Measurements from ENCODE around the gene FAM168A.
A peak's percentile ranks its signal among the peaks of the same experiment; 100 is the strongest.

The FAM168A gene

DNA sequence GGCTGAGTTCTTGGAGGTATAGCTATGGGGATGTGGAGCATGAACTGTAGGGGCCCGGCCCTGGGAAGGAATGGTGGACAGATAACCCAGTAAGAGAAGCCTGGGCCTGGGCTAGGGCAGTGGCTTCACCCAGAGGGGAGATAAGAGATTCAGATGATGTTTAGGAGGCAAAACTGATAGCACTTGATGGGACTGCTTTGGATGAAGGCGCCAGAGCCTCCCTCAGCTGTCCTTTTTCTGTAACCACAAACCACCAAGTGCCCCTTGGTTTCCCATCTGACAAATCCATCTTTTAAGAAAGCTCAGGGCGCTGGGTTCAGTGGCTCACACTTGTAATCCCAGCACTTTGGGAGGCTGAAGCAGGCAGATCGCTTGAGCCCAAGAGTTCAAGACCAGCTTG is 198.3 kb downstream of the FAM168A start:
- no peak for DNase-seq (ENCODE audit: low read depth)

DNA sequence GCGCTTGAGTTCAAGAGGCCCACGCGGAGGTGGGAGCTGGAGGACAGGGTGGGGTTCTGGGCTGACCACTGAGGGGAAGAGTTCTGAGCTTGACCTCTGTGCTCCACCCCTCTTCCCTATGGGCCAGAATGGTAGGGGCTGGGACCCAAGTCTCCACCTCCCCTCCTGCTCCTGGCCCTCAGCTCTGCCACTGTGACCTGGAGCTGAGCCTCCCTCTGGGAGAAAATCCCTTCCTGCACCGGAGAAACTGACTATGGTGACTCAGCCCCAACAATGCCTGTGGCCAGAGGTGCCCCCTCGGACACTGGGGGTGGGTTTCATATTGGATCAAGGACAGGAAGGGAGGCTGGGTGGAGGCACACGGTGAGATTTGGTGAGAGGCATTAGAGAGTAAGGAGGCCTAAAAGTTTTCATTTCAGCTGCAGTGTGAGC is 198.7 kb downstream of the FAM168A start:
- no peak for DNase-seq (ENCODE audit: low read depth)

DNA sequence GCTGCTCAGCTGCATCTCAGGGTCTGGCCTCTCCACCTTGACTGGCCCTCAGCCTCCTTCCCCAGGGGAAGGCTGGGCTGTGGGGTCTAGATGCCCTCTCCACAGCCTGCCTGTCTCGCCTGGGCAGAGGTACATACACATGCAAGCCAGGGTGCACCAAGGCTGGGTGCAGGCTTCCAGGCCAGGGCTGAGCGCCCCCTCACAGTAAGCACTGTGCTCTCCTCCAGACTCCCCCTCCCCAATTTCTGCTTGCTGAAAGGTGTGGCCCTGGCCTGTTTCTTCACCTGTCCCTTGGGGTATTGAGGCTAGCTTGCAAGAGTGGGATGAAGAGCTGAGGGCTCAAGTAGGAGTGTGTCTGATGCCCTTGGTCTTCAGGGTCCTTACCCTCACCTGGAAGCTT is 199.2 kb downstream of the FAM168A start:
- DNase-seq (ENCODE audit: low read depth), result no peak

DNA sequence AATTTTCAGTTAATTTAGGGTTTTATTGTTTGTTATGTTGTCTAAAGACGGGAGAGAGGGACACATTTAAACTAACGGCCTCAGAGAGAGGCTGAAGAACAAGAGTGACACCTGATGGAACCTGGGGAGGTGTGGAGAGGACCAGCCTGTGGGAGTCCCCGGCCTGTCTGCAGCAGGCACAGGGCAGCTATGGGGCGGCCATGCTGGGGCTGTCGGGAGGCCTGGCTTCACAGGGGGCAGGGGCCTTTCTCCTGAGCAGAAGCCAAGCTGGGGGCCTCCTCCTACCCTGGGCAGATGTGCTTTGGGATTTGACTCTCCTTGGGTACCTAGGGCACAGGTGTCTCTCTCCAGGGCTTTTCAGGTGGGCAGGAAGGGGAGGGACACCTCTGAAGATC is 199.8 kb downstream of the FAM168A start:
- no peak for DNase-seq (ENCODE audit: low read depth)

DNA sequence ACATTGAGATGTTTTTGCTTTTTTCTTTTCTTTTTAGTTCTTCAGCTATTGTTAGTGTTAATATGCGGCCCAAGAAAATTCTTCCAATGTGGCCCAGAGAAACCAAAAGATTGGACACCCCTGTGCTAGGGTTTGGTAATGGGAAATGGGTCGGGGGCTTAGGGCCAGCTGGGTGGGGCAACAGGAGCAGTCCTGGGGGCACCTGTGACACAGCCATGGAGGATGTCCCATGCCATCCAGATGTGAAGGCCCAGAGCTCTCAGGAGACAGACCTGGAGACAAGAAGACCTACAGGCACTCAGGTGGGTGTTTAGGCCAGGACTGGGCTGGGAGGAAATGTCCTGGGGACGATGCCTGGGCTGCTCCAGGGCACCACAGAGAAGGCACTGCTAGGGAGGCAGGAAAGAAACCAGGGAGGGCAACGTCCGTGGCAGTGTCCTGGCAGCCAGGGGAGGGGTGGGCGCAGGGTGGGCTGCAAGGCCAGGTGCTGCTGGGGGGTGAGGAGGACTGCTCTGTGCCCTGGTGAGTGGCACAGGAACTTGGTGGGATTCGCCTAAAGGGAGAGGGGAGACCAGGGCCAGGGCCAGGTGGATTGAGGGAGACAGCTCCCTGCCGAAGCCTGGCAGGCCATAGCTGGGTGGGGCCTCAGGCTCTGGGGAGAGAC is 200.3 kb downstream of the FAM168A start:
- no peak for DNase-seq (ENCODE audit: low read depth)

DNA sequence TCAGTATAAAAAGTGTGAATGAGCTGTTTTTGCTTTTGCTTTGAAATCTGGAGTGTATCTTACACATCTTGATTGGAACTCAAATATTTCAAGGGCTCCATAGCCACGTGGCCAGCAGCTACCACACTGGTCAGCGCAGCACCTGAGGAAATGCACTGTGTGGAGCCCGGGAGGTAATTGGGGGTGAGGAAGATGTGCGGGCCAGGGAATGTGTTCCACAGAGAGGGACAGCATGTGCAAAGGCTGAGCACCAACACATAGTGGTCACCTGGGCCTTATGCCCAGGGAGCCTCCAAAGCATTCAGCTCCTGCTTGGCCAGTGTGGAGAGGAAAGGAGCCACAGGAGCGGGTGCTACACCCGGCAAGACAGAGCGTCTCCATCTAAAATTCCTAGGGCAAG is 200.9 kb downstream of the FAM168A start:
- DNase-seq (ENCODE audit: low read depth), result no peak

DNA sequence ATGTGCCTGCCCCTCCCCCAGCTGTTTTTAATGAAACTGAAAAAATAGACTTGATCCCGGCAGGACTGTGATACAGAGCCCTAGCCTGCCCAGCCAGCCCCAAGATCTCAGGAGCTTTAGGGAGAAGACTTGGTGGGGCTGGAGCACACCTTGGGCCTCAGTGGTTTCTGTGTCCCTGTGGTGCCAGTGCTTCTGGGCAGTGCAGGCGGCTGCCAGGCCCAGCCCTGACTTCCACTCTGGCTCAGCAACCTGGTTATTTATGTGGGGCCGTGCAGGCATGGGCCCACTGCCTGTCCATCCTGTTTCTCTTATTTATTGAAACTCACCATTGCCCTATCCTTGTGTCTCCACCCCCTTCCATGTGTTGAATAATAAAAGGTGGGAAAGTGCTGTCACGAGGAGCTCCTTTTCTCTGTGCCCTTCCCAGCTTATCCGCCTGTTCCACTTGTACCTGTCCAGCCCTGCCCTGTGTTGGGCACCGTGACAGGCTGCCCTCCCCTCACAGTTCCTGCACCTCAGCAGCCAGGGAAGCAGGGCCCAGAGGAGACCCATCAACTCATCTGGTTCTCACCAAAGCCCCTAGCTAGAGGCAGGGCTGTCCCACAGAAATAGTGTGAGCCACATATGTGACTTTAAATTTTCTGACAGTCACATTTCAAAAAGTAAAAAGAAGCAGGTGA is 201.5 kb downstream of the FAM168A start:
- DNase-seq (ENCODE audit: low read depth), result no peak

DNA sequence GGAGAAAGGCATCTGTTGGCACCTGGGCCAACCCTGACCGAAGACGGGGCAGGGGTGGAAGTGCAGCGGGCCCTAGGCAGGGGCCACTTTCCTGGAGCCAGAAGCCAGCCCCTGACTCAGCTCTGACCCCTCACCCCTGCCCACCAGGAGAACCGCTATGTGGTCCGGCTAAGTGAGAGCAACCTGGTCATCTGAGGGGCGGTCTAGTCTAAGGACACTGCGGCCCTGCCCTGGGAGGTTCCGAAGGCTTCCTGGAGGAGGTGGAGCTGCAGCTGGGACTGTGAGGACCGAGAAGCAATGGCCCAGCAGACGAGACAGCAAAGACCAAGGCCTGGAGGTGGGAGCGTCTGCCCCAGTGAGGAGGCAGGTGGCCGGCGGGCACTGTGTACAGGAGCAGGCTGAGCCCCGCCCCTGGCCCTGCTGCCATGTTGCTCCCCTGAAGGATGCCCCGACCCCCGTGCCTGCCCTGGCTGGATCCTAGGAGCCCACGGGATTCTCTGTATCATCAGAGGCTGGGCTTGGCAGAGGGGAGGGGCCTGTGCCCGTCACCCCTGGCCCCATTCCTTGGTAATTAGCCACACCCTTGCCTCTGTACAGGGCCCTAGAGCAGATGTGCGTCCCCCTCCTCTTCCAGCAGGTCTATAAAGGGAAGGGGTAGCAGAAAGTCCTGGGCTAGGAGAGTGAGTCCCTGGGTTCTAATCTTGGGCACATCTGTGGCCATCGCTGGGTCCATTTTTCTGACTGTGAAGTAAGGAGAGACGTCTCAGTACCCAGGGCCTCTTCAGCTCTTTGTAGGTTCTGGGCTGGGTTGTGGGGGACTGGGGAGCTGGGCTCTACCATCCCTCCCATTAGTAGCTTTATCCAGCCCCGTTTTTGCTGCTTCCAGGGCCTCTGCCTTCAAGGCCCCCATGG is 202.4 kb downstream of the FAM168A start:
- no peak for DNase-seq (ENCODE audit: low read depth)

DNA sequence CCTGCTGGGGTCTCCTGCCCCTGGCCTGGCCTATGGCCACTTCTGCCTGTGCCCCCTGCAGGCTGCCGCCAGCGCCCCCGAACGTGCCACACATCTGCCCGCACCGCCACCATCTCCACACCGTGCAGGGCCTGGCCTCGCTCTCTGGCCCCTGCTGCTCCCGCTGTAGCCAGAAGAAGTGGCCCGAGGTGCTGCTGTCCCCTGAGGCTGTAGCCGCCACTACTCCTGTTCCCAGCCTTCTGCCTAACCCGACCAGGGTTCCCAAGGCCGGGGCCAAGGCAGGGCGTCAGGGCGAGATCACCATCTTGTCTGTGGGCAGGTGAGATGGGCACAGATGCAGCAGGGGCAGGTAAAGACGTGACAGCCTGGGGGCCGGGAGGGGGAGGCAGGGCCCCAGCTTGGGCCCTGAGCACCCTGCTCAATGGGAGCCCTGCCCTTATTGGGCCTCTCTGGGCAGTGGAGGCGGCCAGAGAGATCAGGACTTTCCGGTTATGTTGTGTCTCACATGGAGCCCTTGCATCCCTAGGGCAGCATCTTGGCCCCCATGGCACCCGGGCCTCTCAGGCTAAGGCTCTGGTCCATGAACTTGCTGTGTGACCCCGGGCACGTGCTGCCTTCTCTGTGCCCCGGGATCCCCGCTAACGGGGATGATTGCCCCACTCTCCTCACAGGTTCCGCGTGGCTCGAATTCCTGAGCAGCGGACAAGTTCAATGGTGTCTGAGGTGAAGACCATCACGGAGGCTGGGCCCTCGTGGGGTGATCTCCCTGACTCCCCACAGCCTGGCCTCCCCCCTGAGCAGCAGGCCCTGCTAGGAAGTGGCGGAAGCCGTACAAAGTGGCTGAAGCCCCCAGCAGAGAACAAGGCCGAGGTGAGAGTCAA is 203.3 kb downstream of the FAM168A start:
- DNase-seq (ENCODE audit: low read depth), result no peak

DNA sequence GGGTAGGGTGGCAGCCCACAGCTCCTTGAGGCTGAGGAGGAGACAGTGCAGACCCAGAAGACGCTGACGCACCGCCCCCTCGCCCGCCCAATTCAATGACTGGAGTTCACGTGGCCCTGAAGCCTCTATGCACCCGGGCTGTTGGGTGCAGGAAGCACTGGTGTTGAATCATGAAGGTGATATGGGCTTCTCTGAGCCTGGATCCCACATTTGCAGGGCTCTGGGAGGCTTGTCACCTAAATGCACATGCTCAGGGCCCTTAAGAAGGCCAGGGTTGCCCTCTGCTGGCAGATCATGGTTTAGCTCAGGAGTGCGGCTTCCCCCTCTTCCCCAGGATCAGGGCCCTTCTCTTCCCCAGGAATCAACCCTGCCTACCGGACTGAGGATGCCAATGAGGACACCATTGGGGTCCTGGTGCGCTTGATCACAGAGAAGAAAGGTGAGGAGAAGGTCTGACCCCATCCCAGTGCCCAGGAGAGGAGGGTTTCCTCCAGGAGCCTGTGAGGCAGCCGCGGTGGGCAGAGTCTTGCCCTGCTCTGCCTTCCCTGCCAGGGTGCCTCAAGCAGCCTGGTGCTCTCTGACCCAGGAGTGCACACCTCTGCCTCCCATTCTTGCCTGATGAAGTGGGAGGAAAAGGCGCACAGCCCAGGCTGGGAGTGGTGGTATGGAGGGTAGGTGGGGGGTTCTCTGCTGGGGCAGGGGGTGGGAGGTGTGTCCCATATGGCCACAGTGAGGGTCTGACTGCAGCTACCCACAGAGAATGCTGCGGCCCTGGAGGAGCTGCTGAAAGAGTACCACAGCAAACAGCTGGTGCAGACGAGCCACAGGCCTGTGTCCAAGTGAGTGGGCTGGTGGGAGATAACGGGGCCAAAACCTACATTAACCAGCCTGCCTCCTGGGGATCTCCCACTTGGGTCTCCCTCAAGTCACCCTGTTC is 204.2 kb downstream of the FAM168A start:
- DNase-seq (ENCODE audit: low read depth), result peak; percentile 48

DNA sequence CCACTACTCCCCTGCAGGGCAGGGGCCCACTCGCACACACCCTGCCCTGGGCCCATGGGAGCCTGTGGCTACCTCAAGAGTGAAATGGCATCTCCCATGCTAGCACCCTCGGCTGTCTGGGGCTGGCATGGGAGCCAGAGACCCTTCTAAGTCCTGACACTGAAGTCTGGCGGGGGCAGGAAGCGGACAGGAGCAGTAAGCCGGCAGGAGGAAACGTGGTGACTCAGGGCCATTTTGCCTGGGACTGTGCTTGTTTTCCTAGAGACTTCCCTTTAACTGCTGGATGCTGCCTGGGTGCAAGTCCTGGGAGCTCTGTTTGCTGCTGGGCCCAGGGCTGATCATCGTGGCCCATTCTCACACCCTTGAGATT is 204.9 kb downstream of the FAM168A start:
- DNase-seq (ENCODE audit: low read depth), result no peak

DNA sequence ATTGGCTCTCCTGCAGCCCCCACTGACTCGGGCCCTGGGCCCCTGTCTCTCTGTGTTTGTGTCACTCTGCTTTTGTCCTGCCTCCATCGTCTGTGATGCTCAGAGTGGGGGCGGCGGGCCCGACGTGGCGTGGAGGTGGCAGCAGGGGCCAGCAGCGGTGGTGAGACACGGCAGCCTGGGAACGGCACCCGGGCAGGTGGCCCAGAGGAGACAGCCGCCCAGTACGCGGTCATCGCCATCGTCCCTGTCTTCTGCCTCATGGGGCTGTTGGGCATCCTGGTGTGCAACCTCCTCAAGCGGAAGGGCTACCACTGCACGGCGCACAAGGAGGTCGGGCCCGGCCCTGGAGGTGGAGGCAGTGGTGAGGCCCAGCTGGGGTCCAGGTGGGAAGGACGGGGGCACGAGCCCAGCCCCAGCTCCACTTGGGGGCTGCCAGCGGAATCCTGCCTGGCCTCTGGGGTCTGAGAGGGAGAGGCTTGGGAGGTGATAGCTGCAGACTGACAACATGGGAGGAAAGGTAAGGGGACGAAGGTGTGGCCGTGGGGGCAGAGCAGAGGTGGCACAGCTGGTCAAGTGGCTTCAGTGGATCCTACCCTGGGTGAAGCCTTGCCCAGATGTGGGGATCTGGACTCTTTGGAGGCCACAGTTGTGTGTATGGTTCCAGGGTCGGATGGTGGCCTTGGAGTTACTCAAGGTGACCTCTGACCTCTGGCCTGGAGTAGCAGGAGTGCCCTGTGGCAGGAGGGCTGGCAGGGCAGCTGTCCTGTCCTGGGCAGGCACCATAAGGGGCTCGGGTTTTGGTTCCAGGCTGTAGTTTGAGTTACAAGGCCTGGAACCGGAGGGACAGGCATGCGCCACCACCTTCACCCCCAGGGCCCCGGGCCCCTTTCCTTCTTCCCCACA is 205.6 kb downstream of the FAM168A start:
- DNase-seq (ENCODE audit: low read depth), result no peak

DNA sequence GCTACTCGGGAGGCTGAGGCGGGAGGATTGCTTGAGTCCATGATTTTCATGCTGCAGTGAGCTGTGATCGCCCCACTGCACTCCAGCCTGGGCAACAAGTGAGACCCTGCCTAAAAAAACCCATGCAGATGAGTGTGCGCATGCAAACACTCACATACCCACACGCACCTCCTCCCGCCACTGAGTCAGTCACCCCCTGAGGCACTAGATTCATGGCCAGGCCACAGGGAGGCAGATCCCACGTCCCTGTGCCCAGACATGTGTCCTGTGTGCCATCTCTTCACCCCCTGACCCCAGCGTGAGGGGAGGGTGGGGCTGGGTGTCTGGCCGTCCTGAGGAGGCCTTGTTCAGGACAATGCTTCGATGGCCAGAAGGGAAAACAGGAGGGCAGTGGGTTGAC is 206.2 kb downstream of the FAM168A start:
- no peak for DNase-seq (ENCODE audit: low read depth)

DNA sequence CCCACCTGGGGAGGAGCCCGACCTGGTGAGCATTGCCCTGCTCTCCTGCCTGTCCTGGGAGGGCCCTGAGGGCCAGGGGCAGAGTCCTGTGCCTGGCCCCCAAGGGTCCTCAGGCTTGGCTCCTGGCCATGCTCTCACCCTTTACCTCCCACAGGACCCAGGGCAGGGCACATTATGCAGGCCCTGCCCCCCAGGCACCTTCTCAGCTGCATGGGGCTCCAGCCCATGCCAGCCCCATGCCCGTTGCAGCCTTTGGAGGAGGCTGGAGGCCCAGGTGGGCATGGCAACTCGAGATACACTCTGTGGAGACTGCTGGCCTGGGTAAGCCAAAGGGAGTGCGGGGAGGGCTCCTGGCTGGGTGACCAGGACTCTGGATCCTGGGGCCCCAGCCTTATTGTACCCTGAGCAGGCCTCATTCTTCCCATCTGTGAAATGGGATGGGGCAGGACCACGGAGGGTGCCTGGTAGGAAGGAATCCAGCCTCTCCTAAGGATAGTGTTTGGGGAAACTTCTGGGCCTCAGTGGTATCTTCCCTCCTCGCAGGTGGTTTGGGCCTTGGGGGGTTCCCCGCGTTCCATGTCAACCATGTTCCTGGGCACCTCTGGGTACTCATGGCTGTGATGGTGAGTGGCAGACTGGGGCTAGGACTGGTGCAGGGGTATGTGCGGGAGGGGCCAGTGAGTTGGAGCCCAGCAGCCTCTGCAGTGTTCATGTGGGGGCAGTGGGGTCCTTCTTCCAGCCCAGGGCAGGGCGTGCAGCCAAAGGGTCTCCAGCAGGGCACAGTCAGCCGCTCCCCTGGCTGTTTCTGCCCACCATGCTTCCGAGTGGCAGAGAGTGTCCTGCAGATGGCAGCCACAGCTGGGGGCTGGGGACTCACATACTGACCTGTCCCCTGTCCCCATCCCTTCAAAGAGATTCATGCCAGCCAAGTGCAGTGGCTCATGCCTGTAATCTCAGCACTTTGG is 207.0 kb downstream of the FAM168A start:
- no peak for DNase-seq (ENCODE audit: low read depth)

DNA sequence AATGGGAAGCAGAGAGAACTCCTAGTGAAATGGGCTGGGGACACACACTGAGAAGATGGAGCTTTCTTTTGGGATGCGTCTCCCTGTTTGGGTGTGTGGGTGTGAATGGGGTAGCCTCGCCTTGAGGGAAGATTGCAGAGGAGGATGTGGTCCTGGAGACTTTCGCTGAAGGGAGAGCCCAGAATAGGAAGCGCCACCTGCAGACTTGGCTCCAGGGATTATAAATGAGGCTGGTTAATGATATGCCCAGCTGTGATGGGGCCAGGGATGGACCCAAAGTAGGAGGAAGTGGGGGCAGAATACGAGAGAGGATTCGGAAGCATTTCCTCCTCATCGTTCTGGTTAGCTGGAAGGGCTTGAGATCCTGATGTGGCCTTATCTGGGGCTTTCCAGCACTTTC is 208.0 kb downstream of the FAM168A start:
- no peak for DNase-seq (ENCODE audit: low read depth)

DNA sequence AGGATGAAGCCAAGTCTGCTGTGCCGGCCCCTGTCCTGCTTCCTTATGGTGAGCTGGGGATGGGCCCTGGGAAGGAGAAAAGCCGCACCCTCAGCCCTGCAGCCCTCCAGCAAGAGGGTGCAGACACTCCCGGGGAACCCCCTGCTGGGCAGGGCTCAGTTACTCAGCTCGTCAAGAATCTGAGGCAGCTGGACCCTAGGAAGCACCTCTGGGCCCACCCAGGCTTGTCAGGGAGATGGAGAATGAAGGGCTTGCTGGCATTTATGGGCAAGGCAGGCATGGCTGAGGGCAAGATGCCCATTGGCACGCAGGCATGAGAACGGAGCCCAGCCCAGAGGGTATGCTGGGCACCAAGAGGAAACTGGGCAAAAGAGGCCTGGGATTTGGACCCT is 208.8 kb downstream of the FAM168A start:
- DNase-seq (ENCODE audit: low read depth), result no peak

DNA sequence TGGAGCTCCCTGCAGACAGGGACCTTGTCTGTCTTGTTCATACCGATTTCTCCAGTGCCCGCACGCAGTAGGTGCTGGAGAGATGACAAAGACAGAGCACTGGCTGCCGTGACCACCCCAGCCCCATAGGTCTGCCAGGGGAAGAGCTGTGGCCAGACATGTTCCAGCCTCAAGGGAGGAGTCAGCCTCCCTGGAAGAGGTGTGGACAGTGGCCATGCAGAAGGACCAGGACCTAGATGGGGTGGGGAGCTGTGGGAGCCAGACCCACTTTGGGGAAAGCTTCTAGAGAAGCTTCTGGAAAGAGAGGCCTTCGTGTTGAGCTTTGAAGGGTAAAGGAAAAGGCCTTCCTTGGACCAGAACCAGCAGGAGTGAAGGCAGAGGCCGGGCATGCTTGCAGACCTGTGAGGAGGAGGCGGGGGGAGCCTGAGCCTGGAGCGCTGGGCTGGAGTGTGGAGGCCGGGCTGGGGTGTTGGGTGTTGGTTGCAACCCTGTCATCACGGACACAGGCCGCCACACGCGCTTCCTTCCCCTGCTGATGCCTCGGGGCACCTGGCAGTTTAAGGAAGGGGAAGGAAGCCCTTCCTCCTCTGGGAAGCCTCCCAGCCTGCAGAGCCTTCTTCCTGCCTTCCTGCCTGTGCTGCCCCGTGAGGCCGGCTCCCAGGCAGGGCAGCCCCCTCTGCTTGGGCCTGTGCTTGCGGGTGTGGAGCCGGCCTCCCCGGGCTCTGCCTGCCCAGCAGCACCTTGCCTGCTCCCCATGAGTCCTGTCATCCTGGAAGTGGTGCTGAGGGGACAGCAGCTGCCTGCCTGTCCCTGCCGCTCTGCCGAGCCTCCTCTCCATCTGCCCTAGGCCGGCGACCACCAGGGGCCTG is 209.4 kb downstream of the FAM168A start:
- DNase-seq (ENCODE audit: low read depth), result no peak

Measured in stimulated activated CD8-positive, alpha-beta memory T cell treated with anti-CD3 and anti-CD28 coated beads, Interleukin-4, amount 100 ng/mL, for 24 hours (primary cell).